Upper lobe of left lung (tissue), 6 donors: ENCODE measurements around the gene TCF7L1. TPM values are rescaled to one million over a fixed set of nuclear protein-coding genes. Genes with fewer than 3 reads are reported as not detected.

Source experiments
- ATAC-seq, 2 donors: fragments of 200-7000 bp; cut with Tn5 transposase; one replicate each; pipeline ENCODE4 v1.9.1; 2022; ENCODE audit warnings: mild to moderate bottlenecking in 2 of 2, moderate library complexity in 2 of 2; ENCODE audit not compliant: low FRiP score in 2 of 2
- DNase-seq, 2 donors: peaks; one replicate each; pipeline ENCODE4 v3.0.0-alpha.2; 2019 to 2020
- H3K27ac ChIP-seq, 4 donors: fragments of 200-600 bp; sonication (generic); one replicate each; pipeline ENCODE4 v1.5.1; 2016 to 2019
- H3K27me3 ChIP-seq, 4 donors: fragments of 200-600 bp; sonication (generic); one replicate each; pipeline ENCODE4 v1.5.1; 2017 to 2019
- H3K36me3 ChIP-seq, 4 donors: fragments of 200-600 bp; sonication (generic); one replicate each; pipeline ENCODE4 v1.5.1; 2016 to 2019
- H3K4me1 ChIP-seq, 4 donors: fragments of 200-600 bp; sonication (generic); one replicate each; pipeline ENCODE4 v1.5.1; 2018 to 2019
- H3K4me3 ChIP-seq, 4 donors: fragments of 200-600 bp; sonication (generic); one replicate each; pipeline ENCODE4 v1.5.1; 2017 to 2019; ENCODE audit warnings: mild to moderate bottlenecking in 2 of 4, moderate library complexity in 1 of 4
- H3K9me3 ChIP-seq, 4 donors: fragments of 200-600 bp; sonication (generic); one replicate each; pipeline ENCODE4 v1.5.1; 2018 to 2019
- CTCF ChIP-seq, 6 experiments: fragments of 450-650 bp in 4 of 6; fragments of 200-600 bp in 2 of 6; sonication (generic) in 2 of 6; IDR thresholded peaks; one replicate each; pipeline ENCODE4 v1.5.1; 2016 to 2019; ENCODE audit warnings: antibody characterized with exemption in 6 of 6
- EP300 ChIP-seq, 4 donors: sonication (generic); formaldehyde crosslinking; IDR thresholded peaks; one replicate each; pipeline ENCODE4 v1.5.1; 2017; ENCODE audit warnings: antibody characterized with exemption in 4 of 4, control low read depth in 2 of 4
- POLR2A ChIP-seq, 4 donors: fragments of 450-650 bp; IDR thresholded peaks; one replicate each; pipeline ENCODE4 v1.5.1; 2016 to 2017; ENCODE audit warnings: antibody characterized with exemption in 4 of 4, mild to moderate bottlenecking in 2 of 4
- POLR2AphosphoS5 ChIP-seq, 2 donors: sonication (generic); formaldehyde crosslinking; IDR thresholded peaks; one replicate each; pipeline ENCODE4 v1.5.1; 2017; ENCODE audit warnings: antibody characterized with exemption in 2 of 2
- WGBS, 2 donors: methylation state at CpG; one replicate each; pipeline ENCODE4 v1.1.5; 2017 to 2018; 5-methylcytosine and 5-hydroxymethylcytosine counted together
- total RNA-seq, 6 donors: library from RNA; depleted of rRNA in 4 of 6; stranded (reverse); fragments of >200 nt in 4 of 6; gene quantifications; one replicate each; pipeline versions ENCODE4 v1.1.0 to v1.2.1, GENCODE V29; 2016 to 2021
- donor health status: DM: no; HTN: no; CAD: no; lungs with moderate emphysema.
- donor health status: DM: no; HTN: yes; CAD: no; lungs with severe emphysema.

The TCF7L1 gene
- total RNA-seq, 6 donors from 2014 or later = 7.3 to 18.4 (median 11.2) TPM

- Histone ChIP-seq H3K36me3 (peaks cover 0 to 34% (median 18%) of the 10 kb centered on the region in 4 donors), H3K4me1 (peaks cover 11 to 23% (median 20%) of the 10 kb centered on the region in 4 donors), H3K4me3 (no peak overlapping the region), H3K9me3 (no peaks in the 10 kb centered on the region), H3K27me3 (no peaks in the 10 kb centered on the region), H3K27ac (peak overlapping the region; percentile 0 to 69 (median 26))
- 38 to 41% methylated on average over 15 of the region's 15 CpGs for WGBS, 2 donors
- ATAC-seq = peak; percentile 45 to 54
- TF ChIP-seq POLR2A (IDR thresholded peaks at IDR 0.05) (no peak), CTCF (IDR thresholded peaks at IDR 0.05) (no peak), EP300 (IDR thresholded peaks at IDR 0.05) (no peak)
- DNase-seq = peak in 1 of 2 donors; percentile 75
Measured at GRCh38 chr2:85308896-85309555, 175.8 kb downstream of the TCF7L1 start.

- Histone ChIP-seq H3K36me3 (peaks cover 0 to 39% (median 20%) of the 10 kb centered on the region in 4 donors), H3K27ac (peak overlapping the region; percentile 0 to 74 (median 48)), H3K4me1 (peaks cover 11 to 23% (median 20%) of the 10 kb centered on the region in 4 donors), H3K4me3 (peak overlapping the region in 1 of 4 donors; percentile 15), H3K27me3 (no peaks in the 10 kb centered on the region), H3K9me3 (no peaks in the 10 kb centered on the region)
- peak in 1 of 2 donors; percentile 16 for ATAC-seq
- WGBS, 2 donors = 56% methylated on average over 19 of the region's 19 CpGs
- DNase-seq = no peak
- TF ChIP-seq POLR2AphosphoS5 (IDR thresholded peaks at IDR 0.05) = no peak
- no peak for TF ChIP-seq EP300 (IDR thresholded peaks at IDR 0.05)
- no peak for TF ChIP-seq CTCF (IDR thresholded peaks at IDR 0.05)
- no peak for TF ChIP-seq POLR2A (IDR thresholded peaks at IDR 0.05)
Measured at GRCh38 chr2:85309699-85310321, 176.6 kb downstream of the TCF7L1 start.

GRCh38 chr2:85310330-85310729 lies 177.1 kb downstream of the TCF7L1 start:
- H3K27ac ChIP-seq = peak overlapping the region in 3 of 4 donors; percentile 26 to 74 (median 69)
- no peaks in the 10 kb centered on the region for H3K9me3 ChIP-seq
- WGBS, 2 donors = 77 to 85% methylated on average over 3 of the region's 3 CpGs
- ATAC-seq = no peak
- TF ChIP-seq POLR2AphosphoS5 (IDR thresholded peaks at IDR 0.05) (no peak), EP300 (IDR thresholded peaks at IDR 0.05) (no peak), CTCF (IDR thresholded peaks at IDR 0.05) (no peak), POLR2A (IDR thresholded peaks at IDR 0.05) (no peak)
- no peaks in the 10 kb centered on the region for H3K27me3 ChIP-seq
- H3K36me3 ChIP-seq = peaks cover 0 to 41% (median 22%) of the 10 kb centered on the region in 4 donors
- no peak for DNase-seq
- no peak overlapping the region for H3K4me3 ChIP-seq
- peaks cover 11 to 23% (median 20%) of the 10 kb centered on the region in 4 donors for H3K4me1 ChIP-seq

GRCh38 chr2:85312404-85312803 lies 179.2 kb downstream of the TCF7L1 start:
- H3K4me3 ChIP-seq = no peak overlapping the region
- WGBS, 2 donors = 78 to 87% methylated on average over 7 of the region's 7 CpGs
- no peak for TF ChIP-seq POLR2A (IDR thresholded peaks at IDR 0.05)
- no peak for TF ChIP-seq POLR2AphosphoS5 (IDR thresholded peaks at IDR 0.05)
- no peak for TF ChIP-seq CTCF (IDR thresholded peaks at IDR 0.05)
- TF ChIP-seq EP300 (IDR thresholded peaks at IDR 0.05) = no peak
- ATAC-seq (no peak), DNase-seq (no peak)
- H3K36me3 ChIP-seq = peaks cover 0 to 40% (median 28%) of the 10 kb centered on the region in 4 donors
- H3K4me1 ChIP-seq = peaks cover 11 to 23% (median 20%) of the 10 kb centered on the region in 4 donors
- H3K27ac ChIP-seq = no peak overlapping the region
- H3K27me3 ChIP-seq = no peaks in the 10 kb centered on the region
- H3K9me3 ChIP-seq = no peaks in the 10 kb centered on the region
